Renal cortex interstitium (tissue), 11 donors: Measurements from ENCODE around the gene ALPL. TPM values are rescaled to one million over a fixed set of nuclear protein-coding genes. Genes with fewer than 3 reads are reported as not detected.
"Not testable (repeated sequence)": the region's sequence is repeated elsewhere in the genome, so short reads cannot be mapped to it uniquely, and the experiment has no call there.

Source experiments
- DNase-seq, 11 donors: peaks; one replicate each; pipeline ENCODE4 v3.0.0-alpha.2; 2013; ENCODE audit warnings: low read depth in 9 of 11, low spot score in 4 of 11; ENCODE audit errors: extremely low read depth in 1 of 11
- polyA plus RNA-seq, 3 donors: library from polyadenylated mRNA; unstranded; fragments of 120-200 nt; gene quantifications; one replicate each; pipeline ENCODE4 v1.2.1, GENCODE V29; 2013; ENCODE audit not compliant: insufficient read length in 3 of 3

The ALPL gene
- polyA plus RNA-seq, 3 donors = 36.5 to 47.9 (median 41.4) TPM

- DNase-seq = no peak
These were observed 32.1 kb downstream of the ALPL start for GRCh38 chr1:21541329-21541728.

- no peak for DNase-seq
These were observed 32.6 kb downstream of the ALPL start for GRCh38 chr1:21541835-21542234.

- DNase-seq = no peak
These were observed 34.4 kb downstream of the ALPL start for GRCh38 chr1:21543598-21543997.

GRCh38 chr1:21544095-21544494 lies 34.9 kb downstream of the ALPL start:
- DNase-seq = no peak

- DNase-seq = no peak
These were observed 37.1 kb downstream of the ALPL start for GRCh38 chr1:21546122-21546825.

GRCh38 chr1:21547876-21548275 lies 38.7 kb downstream of the ALPL start:
- DNase-seq = no peak

GRCh38 chr1:21550097-21550496 lies 40.9 kb downstream of the ALPL start:
- no peak for DNase-seq

- no peak for DNase-seq
These were observed 41.7 kb downstream of the ALPL start for GRCh38 chr1:21550866-21551475.

GRCh38 chr1:21552715-21553114 lies 43.5 kb downstream of the ALPL start:
- DNase-seq = no peak

GRCh38 chr1:21553116-21553926 lies 44.1 kb downstream of the ALPL start:
- no peak for DNase-seq

- peak in 4 of 11 donors; percentile 17 to 60 (median 42) for DNase-seq
These were observed 50.8 kb downstream of the ALPL start for GRCh38 chr1:21559788-21560567.

GRCh38 chr1:21560916-21561638 lies 51.9 kb downstream of the ALPL start:
- DNase-seq = no peak

GRCh38 chr1:21562896-21563295 lies 53.7 kb downstream of the ALPL start:
- DNase-seq = no peak

GRCh38 chr1:21563971-21564370 lies 54.7 kb downstream of the ALPL start:
- DNase-seq = no peak

GRCh38 chr1:21564521-21565095 lies 55.4 kb downstream of the ALPL start:
- no peak for DNase-seq

- DNase-seq = no peak
These were observed 56.1 kb downstream of the ALPL start for GRCh38 chr1:21565285-21565684.

- DNase-seq = not testable (repeated sequence)
These were observed 57.1 kb downstream of the ALPL start for GRCh38 chr1:21566361-21566760.

GRCh38 chr1:21567241-21568005 lies 58.2 kb downstream of the ALPL start:
- no peak for DNase-seq
